ENCODE results near the gene CDK18.

Gene CDK18

GRCh38 chr1:205512059-205513045, 7.9 kb downstream of the CDK18 start:
- peaks cover 7% of the 10 kb centered on the region for H4K20me1 ChIP-seq (ENCODE audit: insufficient read depth, low read length)
- no peaks in the 10 kb centered on the region for H3K36me3 ChIP-seq (ENCODE audit: insufficient read depth, low read length)
- no peak overlapping the region for H2AFZ ChIP-seq (ENCODE audit: low read depth, low read length)
- DNase-seq (no peak), ATAC-seq (ENCODE audit: insufficient read depth, low read depth) (no peak)
- no peaks in the 10 kb centered on the region for H3K27me3 ChIP-seq (ENCODE audit: insufficient read depth, low read length, poor library complexity)
- TF ChIP-seq, protein P1, sequence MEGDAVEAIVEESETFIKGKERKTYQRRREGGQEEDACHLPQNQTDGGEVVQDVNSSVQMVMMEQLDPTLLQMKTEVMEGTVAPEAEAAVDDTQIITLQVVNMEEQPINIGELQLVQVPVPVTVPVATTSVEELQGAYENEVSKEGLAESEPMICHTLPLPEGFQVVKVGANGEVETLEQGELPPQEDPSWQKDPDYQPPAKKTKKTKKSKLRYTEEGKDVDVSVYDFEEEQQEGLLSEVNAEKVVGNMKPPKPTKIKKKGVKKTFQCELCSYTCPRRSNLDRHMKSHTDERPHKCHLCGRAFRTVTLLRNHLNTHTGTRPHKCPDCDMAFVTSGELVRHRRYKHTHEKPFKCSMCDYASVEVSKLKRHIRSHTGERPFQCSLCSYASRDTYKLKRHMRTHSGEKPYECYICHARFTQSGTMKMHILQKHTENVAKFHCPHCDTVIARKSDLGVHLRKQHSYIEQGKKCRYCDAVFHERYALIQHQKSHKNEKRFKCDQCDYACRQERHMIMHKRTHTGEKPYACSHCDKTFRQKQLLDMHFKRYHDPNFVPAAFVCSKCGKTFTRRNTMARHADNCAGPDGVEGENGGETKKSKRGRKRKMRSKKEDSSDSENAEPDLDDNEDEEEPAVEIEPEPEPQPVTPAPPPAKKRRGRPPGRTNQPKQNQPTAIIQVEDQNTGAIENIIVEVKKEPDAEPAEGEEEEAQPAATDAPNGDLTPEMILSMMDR (IDR thresholded peaks at IDR 0.05; ENCODE audit: borderline replicate concordance, extremely low read depth, low read length, poor library complexity, severe bottlenecking) = no peak
- H3K4me1 ChIP-seq (ENCODE audit: insufficient read depth, low read length) = no peaks in the 10 kb centered on the region
- H3K79me2 ChIP-seq (ENCODE audit: insufficient read depth, low read length) = no peaks in the 10 kb centered on the region
- H3K9me3 ChIP-seq (ENCODE audit: insufficient read depth, low read length, severe bottlenecking) = no peaks in the 10 kb centered on the region
- H3K9ac ChIP-seq (ENCODE audit: low read depth, low read length) = no peak overlapping the region
- H3K4me2 ChIP-seq (ENCODE audit: insufficient read depth, low read length) = no peak overlapping the region
- no peak overlapping the region for H3K4me3 ChIP-seq (ENCODE audit: low read depth in 1 of 2, low read length in 2 of 2)
- H3K27ac ChIP-seq (ENCODE audit: low read length) = no peak overlapping the region

DNA sequence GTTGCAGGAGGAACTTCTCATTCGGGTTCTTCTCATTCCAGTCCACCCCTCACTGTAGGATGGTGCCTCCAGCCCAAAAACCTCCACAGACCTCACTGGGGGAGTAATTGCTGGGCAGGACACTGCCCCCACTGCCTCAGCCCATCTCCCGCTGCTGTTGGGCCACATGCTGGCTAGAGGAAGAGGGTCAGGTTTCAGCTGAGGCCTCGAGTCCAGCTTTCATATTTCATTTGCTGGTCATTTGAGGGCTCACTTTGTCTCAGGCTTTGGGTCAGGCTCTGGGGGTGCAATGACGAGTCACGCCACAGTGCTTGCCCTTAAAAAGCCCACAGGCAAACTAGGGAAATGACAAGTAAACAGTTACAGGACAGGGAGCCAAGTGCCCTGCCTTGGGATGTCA, 9.3 kb downstream of the CDK18 start:
- no peak overlapping the region for H3K4me3 ChIP-seq (ENCODE audit: low read depth in 1 of 2, low read length in 2 of 2)
- H3K9ac ChIP-seq (ENCODE audit: low read depth, low read length) = no peak overlapping the region

GRCh38 chr1:205514211-205515142, 10.0 kb downstream of the CDK18 start:
- Histone ChIP-seq H3K4me1 (ENCODE audit: insufficient read depth, low read length) (no peaks in the 10 kb centered on the region), H3K79me2 (ENCODE audit: insufficient read depth, low read length) (no peaks in the 10 kb centered on the region), H3K27me3 (ENCODE audit: insufficient read depth, low read length, poor library complexity) (no peaks in the 10 kb centered on the region), H3K4me3 (ENCODE audit: low read depth in 1 of 2, low read length in 2 of 2) (no peak overlapping the region), H3K27ac (ENCODE audit: low read length) (no peak overlapping the region), H3K36me3 (ENCODE audit: insufficient read depth, low read length) (no peaks in the 10 kb centered on the region), H3K9ac (ENCODE audit: low read depth, low read length) (no peak overlapping the region), H2AFZ (ENCODE audit: low read depth, low read length) (no peak overlapping the region), H3K4me2 (ENCODE audit: insufficient read depth, low read length) (no peak overlapping the region), H4K20me1 (ENCODE audit: insufficient read depth, low read length) (peaks cover 15% of the 10 kb centered on the region), H3K9me3 (ENCODE audit: insufficient read depth, low read length, severe bottlenecking) (no peaks in the 10 kb centered on the region)
- ATAC-seq (ENCODE audit: insufficient read depth, low read depth) = no peak
- DNase-seq = no peak
- no peak for TF ChIP-seq EZH2 (IDR thresholded peaks at IDR 0.05; ENCODE audit: borderline replicate concordance, low read depth, low read length, severe bottlenecking)
- TF ChIP-seq, protein P1 (IDR thresholded peaks at IDR 0.05; ENCODE audit: borderline replicate concordance, extremely low read depth, low read length, poor library complexity, severe bottlenecking) = no peak

More for the DNA sequence above, 9.3 kb downstream of the CDK18 start:
- Histone ChIP-seq H3K27me3 (ENCODE audit: insufficient read depth, low read length, poor library complexity) (no peaks in the 10 kb centered on the region), H4K20me1 (ENCODE audit: insufficient read depth, low read length) (peaks cover 15% of the 10 kb centered on the region), H3K4me1 (ENCODE audit: insufficient read depth, low read length) (no peaks in the 10 kb centered on the region), H3K27ac (ENCODE audit: low read length) (no peak overlapping the region), H3K4me2 (ENCODE audit: insufficient read depth, low read length) (no peak overlapping the region), H3K9me3 (ENCODE audit: insufficient read depth, low read length, severe bottlenecking) (no peaks in the 10 kb centered on the region), H2AFZ (ENCODE audit: low read depth, low read length) (no peak overlapping the region), H3K79me2 (ENCODE audit: insufficient read depth, low read length) (no peaks in the 10 kb centered on the region), H3K36me3 (ENCODE audit: insufficient read depth, low read length) (no peaks in the 10 kb centered on the region)
- no peak for DNase-seq
- ATAC-seq (ENCODE audit: insufficient read depth, low read depth) = no peak
- TF ChIP-seq, protein P1 (IDR thresholded peaks at IDR 0.05; ENCODE audit: borderline replicate concordance, extremely low read depth, low read length, poor library complexity, severe bottlenecking) = no peak
- TF ChIP-seq EZH2 (IDR thresholded peaks at IDR 0.05; ENCODE audit: borderline replicate concordance, low read depth, low read length, severe bottlenecking) = no peak

All from DND-41 (cell line).